Trophoblast cell (in vitro differentiated cells and primary cell): ENCODE measurements around the gene ZNF518B.

Experiments used
- DNase-seq, 2 donors: peaks; one replicate each; pipeline ENCODE4 v3.0.0-alpha.2; 2016
- H2AFZ ChIP-seq: 2 replicates; pipeline ENCODE4 v1.6.1; 2013; ENCODE audit warnings: low read length, moderate library complexity, mild to moderate bottlenecking; ENCODE audit not compliant: insufficient read depth, poor library complexity
- H2AK5ac ChIP-seq: 2 replicates; pipeline ENCODE4 v1.6.1; 2013; ENCODE audit warnings: mild to moderate bottlenecking, low read length
- H2BK120ac ChIP-seq: 2 replicates; pipeline ENCODE4 v1.6.1; 2013; ENCODE audit warnings: low read length, mild to moderate bottlenecking, moderate library complexity; ENCODE audit not compliant: insufficient read depth, poor library complexity
- H2BK12ac ChIP-seq: 2 replicates; pipeline ENCODE4 v1.6.1; 2013; ENCODE audit warnings: mild to moderate bottlenecking, low read length, moderate library complexity
- H2BK5ac ChIP-seq: 2 replicates; pipeline ENCODE4 v1.6.1; 2013; ENCODE audit warnings: low read length, low read depth, moderate library complexity, mild to moderate bottlenecking; ENCODE audit not compliant: poor library complexity
- H3K14ac ChIP-seq: 2 replicates; pipeline ENCODE4 v1.6.1; 2013; ENCODE audit warnings: mild to moderate bottlenecking, low read length
- H3K18ac ChIP-seq: 2 replicates; pipeline ENCODE4 v1.6.1; 2013; ENCODE audit warnings: mild to moderate bottlenecking, low read length
- H3K23ac ChIP-seq: 2 replicates; pipeline ENCODE4 v1.6.1; 2013; ENCODE audit warnings: low read length
- H3K27ac ChIP-seq: 2 replicates; pipeline ENCODE4 v1.5.1; 2013; ENCODE audit warnings: low read depth, mild to moderate bottlenecking, inconsistent platforms, low read length, moderate library complexity
- H3K27me3 ChIP-seq: 2 replicates; pipeline ENCODE4 v1.6.1; 2013; ENCODE audit warnings: inconsistent platforms, mild to moderate bottlenecking, low read length, moderate library complexity; ENCODE audit not compliant: insufficient read depth
- H3K36me3 ChIP-seq, 2 experiments: 1 replicate in 1 of 2; 2 replicates in 1 of 2; pipeline ENCODE4 v1.6.1; 2013; ENCODE audit warnings: low read length in 2 of 2, mild to moderate bottlenecking in 2 of 2, moderate library complexity in 1 of 2; ENCODE audit not compliant: insufficient read depth in 2 of 2, control insufficient read depth in 1 of 2
- H3K4ac ChIP-seq: 2 replicates; pipeline ENCODE4 v1.6.1; 2013; ENCODE audit warnings: low read depth, mild to moderate bottlenecking, low read length, moderate library complexity
- H3K4me1 ChIP-seq, 2 experiments: 1 replicate in 1 of 2; 2 replicates in 1 of 2; pipeline ENCODE4 v1.6.1; 2013; ENCODE audit warnings: low read length in 2 of 2, mild to moderate bottlenecking in 2 of 2, moderate library complexity in 1 of 2; ENCODE audit not compliant: insufficient read depth in 2 of 2, control insufficient read depth in 1 of 2
- H3K4me2 ChIP-seq: 2 replicates; pipeline ENCODE4 v1.6.1; 2013; ENCODE audit warnings: inconsistent platforms, mild to moderate bottlenecking, low read length, moderate library complexity
- H3K4me3 ChIP-seq: 2 replicates; pipeline ENCODE4 v1.5.1; 2013; ENCODE audit warnings: mild to moderate bottlenecking, low read depth, low read length, inconsistent platforms
- H3K79me1 ChIP-seq: one replicate; pipeline ENCODE4 v1.6.1; 2013; ENCODE audit warnings: low read length
- H3K79me2 ChIP-seq: 2 replicates; pipeline ENCODE4 v1.6.1; 2013; ENCODE audit warnings: low read length, mild to moderate bottlenecking; ENCODE audit not compliant: control insufficient read depth, insufficient read depth, poor library complexity
- H3K9ac ChIP-seq: 2 replicates; pipeline ENCODE4 v1.6.1; 2013; ENCODE audit warnings: mild to moderate bottlenecking, low read length
- H3K9me3 ChIP-seq: 2 replicates; pipeline ENCODE4 v1.6.1; 2013; ENCODE audit warnings: low read depth, mild to moderate bottlenecking, control low read depth, inconsistent platforms, low read length; ENCODE audit not compliant: insufficient read depth
- H4K12ac ChIP-seq: 2 replicates; pipeline ENCODE4 v1.6.1; 2013; ENCODE audit warnings: low read depth, mild to moderate bottlenecking, low read length, moderate library complexity
- H4K8ac ChIP-seq: 2 replicates; pipeline ENCODE4 v1.6.1; 2013; ENCODE audit warnings: low read depth, mild to moderate bottlenecking, low read length, moderate library complexity
- H4K91ac ChIP-seq: one replicate; pipeline ENCODE4 v1.6.1; 2013; ENCODE audit warnings: low read depth, mild to moderate bottlenecking, low read length, moderate library complexity
- WGBS: extraction: QIAGEN DNeasy Blood & Tissue Kit; methylation state at CpG from one replicate; pipeline ENCODE4 v1.1.7; 2013; ENCODE audit warnings: missing lambda C conversion rate; ENCODE audit not compliant: insufficient read length, insufficient coverage; ENCODE audit errors: extremely low coverage; 5-methylcytosine and 5-hydroxymethylcytosine counted together

Gene ZNF518B

DNA sequence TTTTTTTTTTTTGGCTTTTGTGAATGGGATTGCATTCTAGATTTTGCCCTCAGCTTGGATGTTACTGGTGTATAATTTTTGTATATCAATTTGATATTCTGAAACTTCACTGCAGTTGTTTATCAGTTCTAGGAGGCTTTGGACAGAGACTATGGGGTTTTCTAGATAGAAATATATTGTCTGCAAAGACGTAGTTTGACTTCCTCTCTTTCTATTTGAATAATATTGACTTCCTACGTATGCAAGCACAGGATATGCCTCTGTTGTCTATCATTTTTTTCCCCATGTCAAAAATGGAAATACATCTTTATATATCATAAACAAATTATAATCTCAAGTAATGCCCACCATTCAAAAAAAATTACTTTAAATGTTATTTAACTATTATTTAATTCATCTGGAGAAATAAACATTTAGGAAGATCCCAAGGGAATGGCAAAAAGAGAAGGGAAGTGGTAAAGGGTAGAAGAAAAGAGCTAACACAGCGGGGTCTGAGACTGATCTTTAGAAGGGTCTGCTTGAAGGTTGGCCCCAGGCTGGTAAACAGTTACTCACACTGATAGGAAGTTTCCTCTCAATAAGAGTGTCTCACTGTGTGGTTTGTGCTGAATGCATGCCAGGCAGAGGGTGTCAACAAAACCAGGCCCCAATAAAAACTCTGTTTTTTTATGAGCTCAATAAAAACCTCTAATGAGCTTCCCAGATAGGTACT is 35.7 kb downstream of the ZNF518B start:
- no peaks in the 10 kb centered on the region for H3K79me1 ChIP-seq
- no peak for DNase-seq
- H2BK12ac ChIP-seq, result no peak overlapping the region
- peaks cover 2% of the 10 kb centered on the region for H3K9me3 ChIP-seq
- H3K9ac ChIP-seq, result no peak overlapping the region
- no peak overlapping the region for H2BK5ac ChIP-seq
- no peak overlapping the region for H3K4me3 ChIP-seq
- H3K4me1 ChIP-seq, result peaks cover under 1 to 2% of the 10 kb centered on the region in 2 experiments
- no peaks in the 10 kb centered on the region for H3K79me2 ChIP-seq
- no peak overlapping the region for H3K18ac ChIP-seq
- no peak overlapping the region for H4K91ac ChIP-seq
- H2AFZ ChIP-seq, result no peak overlapping the region
- no peak overlapping the region for H3K14ac ChIP-seq
- no peak overlapping the region for H3K23ac ChIP-seq
- H3K4ac ChIP-seq, result no peak overlapping the region
- no peaks in the 10 kb centered on the region for H3K27me3 ChIP-seq
- no peak overlapping the region for H2BK120ac ChIP-seq
- H2AK5ac ChIP-seq, result no peak overlapping the region
- no peaks in the 10 kb centered on the region for H3K36me3 ChIP-seq
- no CpG with 5 or more reads among the region's 3 CpGs for WGBS
- H3K27ac ChIP-seq, result no peak overlapping the region
- no peak overlapping the region for H4K8ac ChIP-seq
- H3K4me2 ChIP-seq, result no peak overlapping the region
- no peak overlapping the region for H4K12ac ChIP-seq

DNA sequence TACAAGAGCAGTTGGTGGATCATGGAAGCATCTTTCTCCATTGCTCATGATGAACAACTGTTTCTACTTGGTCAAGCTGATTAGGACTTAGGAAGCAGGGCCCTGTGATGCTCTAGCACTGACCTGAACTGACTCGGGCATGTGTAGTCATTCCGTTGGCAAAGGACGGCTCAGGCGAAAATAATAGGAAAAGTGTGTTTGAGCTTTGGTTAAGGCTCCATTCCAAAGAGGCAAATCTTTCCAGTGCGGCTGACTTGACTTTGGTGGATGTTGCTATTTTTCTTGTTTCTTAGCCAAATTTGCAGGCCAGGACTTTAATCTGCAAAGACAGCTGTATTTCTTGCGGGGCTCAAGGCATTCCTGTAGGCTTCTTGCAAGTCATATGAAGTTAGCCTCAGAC is 39.5 kb downstream of the ZNF518B start:
- no CpG with 5 or more reads among the region's 6 CpGs for WGBS

DNA sequence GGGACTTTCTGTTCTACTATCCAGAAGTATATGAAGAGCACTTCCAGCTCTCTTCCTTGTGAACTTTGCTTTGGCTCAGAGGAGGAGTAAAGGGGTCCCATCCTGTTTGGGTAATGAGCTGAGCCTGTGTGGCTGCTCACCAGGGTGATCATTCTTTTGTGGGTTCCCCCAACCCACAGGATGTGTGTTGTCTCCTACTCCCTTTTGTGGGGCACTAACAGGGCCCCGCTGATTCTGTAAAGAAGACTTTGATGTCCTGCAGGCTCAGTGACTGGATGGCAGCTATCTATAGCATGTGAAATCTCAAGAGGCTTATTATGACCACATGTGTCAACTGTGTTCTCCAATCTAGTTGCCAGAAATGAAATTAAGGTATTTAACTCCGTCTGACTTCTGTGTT is 40.8 kb downstream of the ZNF518B start:
- Histone ChIP-seq H2BK12ac (no peak overlapping the region), H3K4me3 (no peak overlapping the region), H3K27ac (no peak overlapping the region), H3K18ac (no peak overlapping the region), H3K27me3 (no peaks in the 10 kb centered on the region), H3K23ac (no peak overlapping the region), H3K9me3 (peaks cover 2% of the 10 kb centered on the region), H3K14ac (no peak overlapping the region), H4K91ac (no peak overlapping the region), H4K8ac (no peak overlapping the region), H3K36me3 (no peaks in the 10 kb centered on the region), H2AFZ (no peak overlapping the region), H2BK5ac (no peak overlapping the region), H3K4me1 (peaks cover 2% of the 10 kb centered on the region in 2 experiments), H3K79me2 (no peaks in the 10 kb centered on the region), H3K79me1 (no peaks in the 10 kb centered on the region), H2AK5ac (no peak overlapping the region), H3K9ac (no peak overlapping the region), H3K4ac (no peak overlapping the region), H4K12ac (no peak overlapping the region), H3K4me2 (no peak overlapping the region), H2BK120ac (no peak overlapping the region)
- DNase-seq, result no peak
- no CpG with 5 or more reads among the region's 2 CpGs for WGBS

More for the DNA sequence above, 39.5 kb downstream of the ZNF518B start:
- Histone ChIP-seq H2BK5ac (no peak overlapping the region), H3K23ac (no peak overlapping the region), H3K27me3 (no peaks in the 10 kb centered on the region), H2BK12ac (no peak overlapping the region), H2AFZ (no peak overlapping the region), H3K18ac (no peak overlapping the region), H3K27ac (no peak overlapping the region), H3K79me2 (no peaks in the 10 kb centered on the region), H3K4ac (no peak overlapping the region), H2AK5ac (no peak overlapping the region), H2BK120ac (no peak overlapping the region), H3K4me3 (no peak overlapping the region), H4K91ac (no peak overlapping the region), H3K4me1 (peaks cover 2% of the 10 kb centered on the region in 2 experiments), H3K36me3 (no peaks in the 10 kb centered on the region), H3K9me3 (peaks cover 2% of the 10 kb centered on the region), H3K14ac (no peak overlapping the region), H3K79me1 (no peaks in the 10 kb centered on the region), H4K8ac (no peak overlapping the region), H3K9ac (no peak overlapping the region), H3K4me2 (no peak overlapping the region), H4K12ac (no peak overlapping the region)
- no peak for DNase-seq

- H3K27me3 ChIP-seq, result no peaks in the 10 kb centered on the region
- H3K4me2 ChIP-seq, result no peak overlapping the region
- H4K8ac ChIP-seq, result no peak overlapping the region
- H3K14ac ChIP-seq, result no peak overlapping the region
- no peaks in the 10 kb centered on the region for H3K36me3 ChIP-seq
- WGBS, result no CpG with 5 or more reads among the region's 2 CpGs
- no peak overlapping the region for H3K9ac ChIP-seq
- no peak overlapping the region for H3K4me3 ChIP-seq
- DNase-seq, result no peak
- H3K4me1 ChIP-seq, result peaks cover 2 to 4% of the 10 kb centered on the region in 2 experiments
- H2BK120ac ChIP-seq, result no peak overlapping the region
- no peak overlapping the region for H3K27ac ChIP-seq
- H3K9me3 ChIP-seq, result no peaks in the 10 kb centered on the region
- no peaks in the 10 kb centered on the region for H3K79me2 ChIP-seq
- no peaks in the 10 kb centered on the region for H3K79me1 ChIP-seq
- H2BK12ac ChIP-seq, result no peak overlapping the region
- H3K23ac ChIP-seq, result no peak overlapping the region
- no peak overlapping the region for H3K4ac ChIP-seq
- H3K18ac ChIP-seq, result no peak overlapping the region
- H4K91ac ChIP-seq, result no peak overlapping the region
- H2BK5ac ChIP-seq, result no peak overlapping the region
- no peak overlapping the region for H2AK5ac ChIP-seq
- no peak overlapping the region for H4K12ac ChIP-seq
- no peak overlapping the region for H2AFZ ChIP-seq
Observed at GRCh38 chr4:10413177-10413576, 44.0 kb downstream of the ZNF518B start.
